ENCODE measurements around the gene BAIAP2L2.
"Not testable (repeated sequence)": the region's sequence is repeated elsewhere in the genome, so short reads cannot be mapped to it uniquely, and the experiment has no call there.

Gene BAIAP2L2

GRCh38 chr22:38127869-38128268 lies 17.4 kb upstream of the BAIAP2L2 start:
- DNase-seq (ENCODE audit: low read depth in 2 of 2), result no peak

- DNase-seq (ENCODE audit: low read depth in 2 of 2), result no peak
Measured at GRCh38 chr22:38126928-38127668, 16.6 kb upstream of the BAIAP2L2 start.

GRCh38 chr22:38125751-38126201 lies 15.3 kb upstream of the BAIAP2L2 start:
- no peak for DNase-seq (ENCODE audit: low read depth in 2 of 2)

- DNase-seq (ENCODE audit: low read depth in 2 of 2), result no peak
Measured at GRCh38 chr22:38125038-38125610, 14.6 kb upstream of the BAIAP2L2 start.

- no peak for DNase-seq (ENCODE audit: low read depth in 2 of 2)
Measured at GRCh38 chr22:38124236-38124974, 13.9 kb upstream of the BAIAP2L2 start.

GRCh38 chr22:38122616-38123015 lies 12.1 kb upstream of the BAIAP2L2 start:
- no peak for DNase-seq (ENCODE audit: low read depth in 2 of 2)

- DNase-seq (ENCODE audit: low read depth in 2 of 2), result no peak
Measured at GRCh38 chr22:38120359-38121110, 10.1 kb upstream of the BAIAP2L2 start.

GRCh38 chr22:38118747-38119146 lies 8.3 kb upstream of the BAIAP2L2 start:
- not testable (repeated sequence) for DNase-seq (ENCODE audit: low read depth in 2 of 2)

GRCh38 chr22:38118182-38118581 lies 7.7 kb upstream of the BAIAP2L2 start:
- no peak for DNase-seq (ENCODE audit: low read depth in 2 of 2)

- DNase-seq (ENCODE audit: low read depth in 2 of 2), result not testable (repeated sequence)
Measured at GRCh38 chr22:38117556-38117955, 7.1 kb upstream of the BAIAP2L2 start.

- DNase-seq (ENCODE audit: low read depth in 2 of 2), result no peak
Measured at GRCh38 chr22:38115423-38116205, 5.1 kb upstream of the BAIAP2L2 start.

GRCh38 chr22:38114484-38115398 lies 4.3 kb upstream of the BAIAP2L2 start:
- DNase-seq (ENCODE audit: low read depth in 2 of 2), result peak; percentile 29 to 35

GRCh38 chr22:38112381-38112780 lies 1.9 kb upstream of the BAIAP2L2 start:
- DNase-seq (ENCODE audit: low read depth in 2 of 2), result no peak

- no peak for DNase-seq (ENCODE audit: low read depth in 2 of 2)
Measured at GRCh38 chr22:38111925-38112355, 1.5 kb upstream of the BAIAP2L2 start.

GRCh38 chr22:38110863-38111852 lies 674 bp upstream of the BAIAP2L2 start:
- no peak for DNase-seq (ENCODE audit: low read depth in 2 of 2)

GRCh38 chr22:38109371-38110001 lies 998 bp downstream of the BAIAP2L2 start:
- DNase-seq (ENCODE audit: low read depth in 2 of 2), result no peak

GRCh38 chr22:38108561-38109319 lies 1.7 kb downstream of the BAIAP2L2 start:
- no peak for DNase-seq (ENCODE audit: low read depth in 2 of 2)

Measured in stimulated activated CD8-positive, alpha-beta memory T cell treated with anti-CD3 and anti-CD28 coated beads, Interleukin-15, amount 100 ng/mL, for 4 hours (primary cell).